ENCODE results near the gene PYGB.
A peak's percentile ranks its signal among the peaks of the same experiment; 100 is the strongest.

The PYGB gene

DNA sequence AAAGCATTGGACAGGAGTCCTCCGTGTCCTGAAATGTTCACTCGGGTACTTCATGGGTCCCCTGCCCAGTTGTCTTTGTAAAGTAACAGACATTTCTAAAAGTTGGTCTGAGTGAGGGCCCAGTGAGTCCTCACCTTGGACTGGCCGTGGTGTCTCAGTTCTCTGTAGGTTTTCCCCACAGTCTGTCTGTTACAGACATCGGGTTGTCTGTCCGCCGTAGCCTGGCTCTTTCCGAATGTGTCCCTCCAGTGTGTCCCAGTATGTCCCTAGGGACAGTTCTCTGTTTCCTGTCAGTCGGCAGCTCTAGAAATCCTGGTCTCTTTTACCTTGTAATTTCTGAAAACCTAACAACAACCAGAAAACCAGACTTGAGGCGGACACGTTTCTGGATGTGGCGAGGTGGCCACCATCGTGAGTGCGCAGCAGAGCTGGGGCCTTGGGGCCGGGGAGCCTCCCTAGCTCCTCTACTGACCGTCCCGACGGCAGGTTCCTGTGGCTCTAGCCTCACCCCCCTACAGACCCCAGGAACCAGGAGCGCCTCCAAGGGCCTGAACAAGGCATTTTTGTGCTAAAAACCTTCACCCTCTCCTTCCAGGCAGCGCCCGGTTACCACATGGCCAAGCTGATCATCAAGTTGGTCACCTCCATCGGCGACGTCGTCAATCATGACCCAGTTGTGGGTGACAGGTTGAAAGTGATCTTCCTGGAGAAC lies 42.2 kb downstream of the PYGB start:
- Mint-ChIP-seq H3K9me3 (no peaks in the 10 kb centered on the region), H3K4me1 (peaks cover 7% of the 10 kb centered on the region), H3K4me3 (no peak overlapping the region), H3K27me3 (no peaks in the 10 kb centered on the region), H3K36me3 (peaks cover 22% of the 10 kb centered on the region), H3K27ac (no peak overlapping the region)
- DNase-seq (ENCODE audit: low spot score in 2 of 2): no peak
- no peak for ATAC-seq (ENCODE audit: low read depth)

DNA sequence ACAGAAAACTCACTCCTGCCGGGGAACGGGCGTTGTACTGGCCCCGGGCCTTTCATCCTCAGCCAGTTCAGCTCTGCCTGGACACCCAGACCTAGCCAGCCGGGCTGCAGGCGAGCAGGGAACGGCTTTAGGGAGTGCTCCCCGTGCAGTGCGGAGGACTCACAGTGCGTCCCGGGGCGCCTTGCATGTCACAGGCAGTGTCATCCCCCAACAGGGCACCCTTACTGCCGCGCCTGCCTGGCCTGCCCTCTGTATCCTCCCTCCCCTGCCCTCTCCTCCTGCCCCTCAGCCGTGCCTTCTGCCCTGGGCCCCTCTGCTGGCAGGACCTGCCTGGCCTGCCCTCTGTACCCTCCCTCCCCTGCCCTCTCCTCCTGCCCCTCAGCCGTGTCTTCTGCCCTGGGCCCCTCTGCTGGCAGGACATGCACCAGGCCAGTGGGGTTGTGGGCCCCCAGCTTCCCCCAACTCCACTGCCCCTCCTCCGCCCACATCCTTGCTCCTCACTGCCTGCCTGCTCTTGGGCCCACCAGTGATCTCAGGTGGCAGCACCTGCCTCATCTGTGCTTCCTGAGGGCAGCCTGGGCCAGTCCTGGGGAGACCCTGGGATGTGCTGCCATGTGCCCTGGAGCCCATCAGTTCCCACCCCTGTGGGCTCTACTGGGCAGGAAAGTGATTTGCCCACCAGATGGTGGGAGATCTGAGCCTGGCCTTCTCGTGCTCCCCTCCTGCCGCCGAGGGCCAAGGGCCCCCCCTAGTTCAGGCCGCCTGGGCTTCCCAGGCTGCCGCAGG lies 43.0 kb downstream of the PYGB start:
- Mint-ChIP-seq H3K4me1 (peaks cover 7% of the 10 kb centered on the region), H3K4me3 (no peak overlapping the region), H3K27me3 (no peaks in the 10 kb centered on the region), H3K27ac (no peak overlapping the region), H3K9me3 (no peaks in the 10 kb centered on the region), H3K36me3 (peaks cover 14% of the 10 kb centered on the region)
- DNase-seq (ENCODE audit: low spot score in 2 of 2) (no peak), ATAC-seq (ENCODE audit: low read depth) (no peak)

DNA sequence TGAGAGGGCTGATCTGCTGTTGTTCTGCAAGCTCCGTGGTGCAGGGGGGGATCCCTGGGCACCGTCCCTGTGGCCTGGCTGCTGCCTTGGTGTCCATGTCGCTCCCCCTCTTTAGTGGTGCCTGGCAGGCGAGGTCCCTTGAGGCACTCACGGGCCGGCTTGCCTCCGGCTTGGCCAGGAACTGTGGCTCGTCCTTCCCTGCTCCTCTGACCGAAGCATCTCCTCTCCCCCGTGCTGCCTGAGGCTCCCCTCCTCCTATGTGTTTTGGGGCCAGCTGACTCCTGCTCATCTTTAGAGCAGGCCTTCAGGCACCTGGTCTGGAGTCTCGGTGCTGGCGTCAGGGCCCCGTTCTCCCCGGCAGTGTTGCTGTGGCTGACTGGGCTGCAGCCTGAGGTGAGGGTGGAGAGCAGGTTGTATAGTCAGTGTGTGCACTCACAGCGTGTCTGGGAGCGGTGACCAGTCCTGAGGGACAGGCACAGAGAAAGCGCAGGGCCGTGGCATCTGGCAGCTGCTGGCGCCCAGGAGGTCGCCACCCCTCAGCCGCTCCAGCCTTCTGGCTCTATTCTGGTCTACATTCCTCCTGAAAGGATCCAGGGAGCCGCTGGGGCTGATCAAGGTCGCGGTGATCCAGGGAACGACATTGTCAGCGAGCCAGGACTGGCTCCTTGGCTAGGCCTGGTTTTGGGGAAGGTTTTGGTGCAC lies 43.7 kb downstream of the PYGB start:
- H3K4me3 Mint-ChIP-seq: no peak overlapping the region
- H3K4me1 Mint-ChIP-seq: peaks cover 7% of the 10 kb centered on the region
- no peaks in the 10 kb centered on the region for H3K27me3 Mint-ChIP-seq
- H3K9me3 Mint-ChIP-seq: no peaks in the 10 kb centered on the region
- no peak for DNase-seq (ENCODE audit: low spot score in 2 of 2)
- ATAC-seq (ENCODE audit: low read depth): no peak
- peaks cover 9% of the 10 kb centered on the region for H3K36me3 Mint-ChIP-seq
- no peak overlapping the region for H3K27ac Mint-ChIP-seq

DNA sequence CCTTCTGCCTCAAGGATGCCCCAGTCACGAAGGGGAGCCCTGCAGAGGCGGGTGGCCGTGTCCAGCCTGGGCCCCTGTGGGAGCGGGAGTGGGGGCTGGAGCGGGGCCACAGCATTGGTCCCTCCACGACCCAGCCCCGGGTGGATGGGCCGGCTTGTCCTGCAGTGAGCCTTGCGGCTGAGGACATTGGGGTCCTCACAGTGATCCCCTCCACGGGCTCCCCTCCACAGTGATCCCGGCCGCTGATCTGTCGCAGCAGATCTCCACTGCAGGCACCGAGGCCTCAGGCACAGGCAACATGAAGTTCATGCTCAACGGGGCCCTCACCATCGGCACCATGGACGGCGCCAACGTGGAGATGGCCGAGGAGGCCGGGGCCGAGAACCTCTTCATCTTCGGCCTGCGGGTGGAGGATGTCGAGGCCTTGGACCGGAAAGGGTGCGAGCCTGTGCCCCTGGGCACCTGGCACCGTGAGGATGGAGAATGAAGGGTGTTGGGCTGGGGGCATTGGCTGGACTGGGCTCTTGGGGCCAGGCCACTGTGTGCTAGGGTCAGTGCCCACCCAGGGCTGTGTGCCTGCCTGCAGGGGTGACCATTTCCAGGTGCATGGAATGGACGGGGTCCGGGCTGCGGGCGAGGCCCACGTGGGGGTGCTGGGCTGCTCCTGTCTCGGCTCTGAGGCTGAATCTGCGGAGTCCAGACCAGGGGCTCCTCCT lies 44.4 kb downstream of the PYGB start:
- Mint-ChIP-seq H3K27ac (peak overlapping the region; percentile 63), H3K4me3 (no peak overlapping the region), H3K4me1 (peaks cover 7% of the 10 kb centered on the region), H3K27me3 (no peaks in the 10 kb centered on the region), H3K36me3 (peaks cover 4% of the 10 kb centered on the region), H3K9me3 (no peaks in the 10 kb centered on the region)
- DNase-seq (ENCODE audit: low spot score in 2 of 2) (no peak), ATAC-seq (ENCODE audit: low read depth) (no peak)

DNA sequence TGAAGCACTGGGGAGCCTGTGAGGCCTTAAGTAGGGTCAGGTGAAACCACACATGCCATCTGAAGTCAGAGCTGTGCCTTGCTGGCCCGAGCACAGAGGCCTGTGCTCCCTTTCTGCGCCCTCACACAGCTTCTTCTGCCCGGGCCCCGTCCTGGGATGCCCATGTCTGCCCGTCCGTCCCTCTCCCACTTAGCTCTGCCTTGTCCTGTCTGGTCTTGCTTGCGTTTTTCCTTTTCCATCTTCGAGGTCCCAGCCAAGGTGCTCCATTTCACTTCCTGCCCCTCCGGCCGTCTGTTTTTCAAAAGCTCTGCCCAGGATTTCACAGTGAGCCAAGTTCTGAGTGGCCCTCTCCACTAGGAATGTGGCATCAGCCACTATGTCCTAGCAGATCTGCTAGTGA lies 45.6 kb downstream of the PYGB start:
- no peak for DNase-seq (ENCODE audit: low spot score in 2 of 2)
- Mint-ChIP-seq H3K36me3 (peaks cover 4% of the 10 kb centered on the region), H3K9me3 (no peaks in the 10 kb centered on the region), H3K27me3 (no peaks in the 10 kb centered on the region), H3K4me1 (peaks cover 7% of the 10 kb centered on the region), H3K27ac (no peak overlapping the region), H3K4me3 (no peak overlapping the region)
- no peak for ATAC-seq (ENCODE audit: low read depth)

DNA sequence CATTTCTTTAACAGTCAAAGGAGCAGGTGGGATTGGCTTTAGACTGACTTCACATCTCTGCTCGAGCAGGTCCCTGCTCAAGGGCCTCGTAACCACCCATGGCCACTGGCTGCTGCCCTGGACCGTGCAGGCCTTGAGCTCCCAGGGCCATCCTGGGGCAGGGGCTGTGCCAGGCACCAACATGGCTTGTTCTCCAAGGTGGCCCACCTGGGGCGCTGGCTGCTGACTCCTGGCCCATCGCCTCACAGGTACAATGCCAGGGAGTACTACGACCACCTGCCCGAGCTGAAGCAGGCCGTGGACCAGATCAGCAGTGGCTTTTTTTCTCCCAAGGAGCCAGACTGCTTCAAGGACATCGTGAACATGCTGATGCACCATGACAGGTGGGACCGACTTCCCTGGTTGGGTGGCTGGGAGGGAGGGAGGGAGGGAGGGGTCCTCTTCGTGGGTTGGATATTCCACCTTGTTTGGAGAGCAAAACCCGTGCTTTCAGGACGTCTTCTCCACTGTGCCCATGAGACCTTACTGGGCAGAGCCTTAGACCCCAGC lies 46.1 kb downstream of the PYGB start:
- no peaks in the 10 kb centered on the region for H3K27me3 Mint-ChIP-seq

DNA sequence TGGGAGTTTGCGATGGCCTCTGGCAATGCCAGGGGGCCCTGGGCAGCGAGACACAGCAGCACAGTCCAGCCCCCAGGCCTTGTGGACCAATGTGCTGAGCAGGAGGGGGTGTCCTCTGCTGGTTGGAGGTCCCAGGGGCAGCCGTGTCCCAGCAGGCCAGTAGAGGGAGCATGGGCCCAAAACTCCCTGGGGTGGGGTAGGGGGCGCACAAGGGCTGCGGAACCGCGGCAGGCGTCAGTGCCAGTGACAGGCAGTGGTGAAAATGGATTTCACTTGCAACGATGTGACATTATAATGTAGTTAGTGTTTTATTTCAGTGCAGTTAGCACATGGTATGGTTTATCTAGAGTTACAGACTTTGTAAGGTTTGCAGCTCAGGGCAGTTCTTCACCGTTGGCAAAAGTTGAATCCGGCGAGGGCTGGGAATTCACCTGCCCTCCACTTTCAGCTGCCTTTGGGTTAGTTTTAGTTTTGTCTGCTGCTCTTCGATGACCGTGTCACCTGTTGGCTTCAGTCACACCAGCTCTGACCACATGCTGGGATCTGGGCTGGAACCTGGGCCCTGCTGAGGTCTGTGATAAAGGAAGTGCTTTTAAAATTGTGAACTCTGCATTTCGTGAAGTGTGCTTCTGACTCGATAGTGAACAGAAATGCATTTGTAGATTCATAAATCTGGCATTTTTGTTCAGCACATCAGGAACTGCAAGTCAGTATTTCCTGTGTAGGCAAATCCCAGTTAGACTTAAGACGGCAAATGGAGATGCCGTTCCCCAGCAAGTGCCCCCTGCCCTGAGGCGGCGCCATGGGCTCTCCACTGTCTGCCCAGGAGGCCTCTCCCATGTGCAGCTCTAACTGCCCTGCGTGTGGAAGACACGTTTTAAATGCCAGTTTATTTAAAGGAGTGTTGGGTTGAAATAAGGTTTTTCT lies 46.8 kb downstream of the PYGB start:
- H3K36me3 Mint-ChIP-seq: peaks cover 4% of the 10 kb centered on the region
- no peaks in the 10 kb centered on the region for H3K9me3 Mint-ChIP-seq
- DNase-seq (ENCODE audit: low spot score in 2 of 2) (peak; percentile 41 to 52), ATAC-seq (ENCODE audit: low read depth) (peak; percentile 89)
- peaks cover 4% of the 10 kb centered on the region for H3K4me1 Mint-ChIP-seq
- no peaks in the 10 kb centered on the region for H3K27me3 Mint-ChIP-seq
- H3K27ac Mint-ChIP-seq: no peak overlapping the region
- no peak overlapping the region for H3K4me3 Mint-ChIP-seq

More for the DNA sequence above, 46.1 kb downstream of the PYGB start:
- Mint-ChIP-seq H3K4me3 (no peak overlapping the region), H3K27ac (no peak overlapping the region), H3K36me3 (peaks cover 4% of the 10 kb centered on the region), H3K4me1 (peaks cover 4% of the 10 kb centered on the region), H3K9me3 (no peaks in the 10 kb centered on the region)
- no peak for DNase-seq (ENCODE audit: low spot score in 2 of 2)
- no peak for ATAC-seq (ENCODE audit: low read depth)

DNA sequence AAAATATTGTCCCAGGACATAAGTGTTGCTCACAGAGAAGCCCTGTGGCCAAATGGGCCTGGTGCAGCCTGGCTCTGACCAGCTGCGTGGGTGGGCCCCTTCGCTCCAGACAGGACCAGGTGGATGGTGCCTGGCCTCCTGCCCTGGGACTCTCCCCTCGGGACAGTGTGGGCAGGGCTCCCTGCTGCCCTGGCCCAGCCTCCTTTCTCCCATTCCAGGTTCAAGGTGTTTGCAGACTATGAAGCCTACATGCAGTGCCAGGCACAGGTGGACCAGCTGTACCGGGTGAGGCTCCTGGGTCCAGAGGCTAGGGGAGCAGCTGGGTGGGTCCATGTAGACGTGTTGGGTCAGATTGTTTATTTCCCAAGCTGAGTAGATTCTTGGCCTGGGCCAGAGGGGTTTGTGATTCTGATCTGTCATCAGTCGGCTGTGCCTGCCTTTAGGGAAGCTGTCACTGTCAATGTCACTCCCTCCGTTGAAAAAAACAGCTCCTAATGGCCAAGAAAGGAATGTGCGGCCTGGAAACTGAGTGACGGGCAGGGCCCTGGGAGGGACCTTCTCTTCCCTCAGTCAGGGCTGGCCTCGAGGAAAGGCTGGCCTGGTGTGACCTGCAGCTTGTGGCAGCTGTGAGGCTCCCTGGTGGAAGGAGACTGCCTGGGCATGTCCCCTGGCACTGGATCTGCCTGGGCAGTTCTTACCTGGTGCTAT lies 47.7 kb downstream of the PYGB start:
- Mint-ChIP-seq H3K4me1 (peaks cover 4% of the 10 kb centered on the region), H3K27ac (no peak overlapping the region), H3K4me3 (no peak overlapping the region), H3K9me3 (no peaks in the 10 kb centered on the region), H3K36me3 (peaks cover 4% of the 10 kb centered on the region), H3K27me3 (no peaks in the 10 kb centered on the region)
- ATAC-seq (ENCODE audit: low read depth) (no peak), DNase-seq (ENCODE audit: low spot score in 2 of 2) (no peak)

DNA sequence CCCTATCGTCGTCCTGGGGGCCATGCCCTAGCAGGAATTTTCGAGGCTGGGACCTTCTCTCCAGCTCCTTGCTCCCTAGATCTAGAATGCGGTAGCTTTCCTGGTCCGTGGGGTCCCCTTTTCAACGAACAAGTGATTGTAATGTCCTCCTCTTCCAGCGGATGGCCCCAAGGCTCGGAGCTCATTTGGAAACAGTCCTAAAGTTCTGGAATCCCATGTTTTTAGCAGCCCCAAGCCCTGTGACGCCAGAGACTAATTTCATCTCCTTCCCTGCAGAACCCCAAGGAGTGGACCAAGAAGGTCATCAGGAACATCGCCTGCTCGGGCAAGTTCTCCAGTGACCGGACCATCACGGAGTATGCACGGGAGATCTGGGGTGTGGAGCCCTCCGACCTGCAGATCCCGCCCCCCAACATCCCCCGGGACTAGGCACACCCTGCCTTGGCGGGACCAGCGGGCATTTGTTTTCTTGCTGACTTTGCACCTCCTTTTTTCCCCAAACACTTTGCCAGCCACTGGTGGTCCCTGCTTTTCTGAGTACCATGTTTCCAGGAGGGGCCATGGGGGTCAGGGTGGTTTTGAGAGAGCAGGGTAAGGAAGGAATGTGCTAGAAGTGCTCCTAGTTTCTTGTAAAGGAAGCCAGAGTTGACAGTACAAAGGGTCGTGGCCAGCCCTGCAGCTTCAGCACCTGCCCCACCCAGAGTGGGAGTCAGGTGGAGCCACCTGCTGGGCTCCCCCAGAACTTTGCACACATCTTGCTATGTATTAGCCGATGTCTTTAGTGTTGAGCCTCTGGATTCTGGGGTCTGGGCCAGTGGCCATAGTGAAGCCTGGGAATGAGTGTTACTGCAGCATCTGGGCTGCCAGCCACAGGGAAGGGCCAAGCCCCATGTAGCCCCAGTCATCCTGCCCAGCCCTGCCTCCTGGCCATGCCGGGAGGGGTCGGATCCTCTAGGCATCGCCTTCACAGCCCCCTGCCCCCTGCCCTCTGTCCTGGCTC lies 48.5 kb downstream of the PYGB start:
- Mint-ChIP-seq H3K36me3 (peaks cover 2% of the 10 kb centered on the region), H3K27ac (no peak overlapping the region)
- ATAC-seq (ENCODE audit: low read depth): no peak

DNA sequence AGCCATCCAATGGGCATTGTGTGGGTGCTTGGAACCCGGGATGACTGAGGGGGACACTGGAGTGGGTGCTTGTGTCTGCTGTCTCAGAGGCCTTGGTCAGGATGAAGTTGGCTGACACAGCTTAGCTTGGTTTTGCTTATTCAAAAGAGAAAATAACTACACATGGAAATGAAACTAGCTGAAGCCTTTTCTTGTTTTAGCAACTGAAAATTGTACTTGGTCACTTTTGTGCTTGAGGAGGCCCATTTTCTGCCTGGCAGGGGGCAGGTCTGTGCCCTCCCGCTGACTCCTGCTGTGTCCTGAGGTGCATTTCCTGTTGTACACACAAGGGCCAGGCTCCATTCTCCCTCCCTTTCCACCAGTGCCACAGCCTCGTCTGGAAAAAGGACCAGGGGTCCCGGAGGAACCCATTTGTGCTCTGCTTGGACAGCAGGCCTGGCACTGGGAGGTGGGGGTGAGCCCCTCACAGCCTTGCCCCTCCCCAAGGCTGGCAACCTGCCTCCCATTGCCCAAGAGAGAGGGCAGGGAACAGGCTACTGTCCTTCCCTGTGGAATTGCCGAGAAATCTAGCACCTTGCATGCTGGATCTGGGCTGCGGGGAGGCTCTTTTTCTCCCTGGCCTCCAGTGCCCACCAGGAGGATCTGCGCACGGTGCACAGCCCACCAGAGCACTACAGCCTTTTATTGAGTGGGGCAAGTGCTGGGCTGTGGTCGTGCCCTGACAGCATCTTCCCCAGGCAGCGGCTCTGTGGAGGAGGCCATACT lies 49.4 kb downstream of the PYGB start:
- Mint-ChIP-seq H3K27ac (no peak overlapping the region), H3K4me3 (no peak overlapping the region), H3K4me1 (peaks cover 4% of the 10 kb centered on the region), H3K36me3 (peaks cover 2% of the 10 kb centered on the region), H3K9me3 (no peaks in the 10 kb centered on the region), H3K27me3 (no peaks in the 10 kb centered on the region)
- ATAC-seq (ENCODE audit: low read depth): no peak
- DNase-seq (ENCODE audit: low spot score in 2 of 2): no peak

More for the DNA sequence above, 48.5 kb downstream of the PYGB start:
- DNase-seq (ENCODE audit: low spot score in 2 of 2): no peak
- no peaks in the 10 kb centered on the region for H3K27me3 Mint-ChIP-seq
- H3K9me3 Mint-ChIP-seq: no peaks in the 10 kb centered on the region
- peaks cover 4% of the 10 kb centered on the region for H3K4me1 Mint-ChIP-seq
- no peak overlapping the region for H3K4me3 Mint-ChIP-seq

DNA sequence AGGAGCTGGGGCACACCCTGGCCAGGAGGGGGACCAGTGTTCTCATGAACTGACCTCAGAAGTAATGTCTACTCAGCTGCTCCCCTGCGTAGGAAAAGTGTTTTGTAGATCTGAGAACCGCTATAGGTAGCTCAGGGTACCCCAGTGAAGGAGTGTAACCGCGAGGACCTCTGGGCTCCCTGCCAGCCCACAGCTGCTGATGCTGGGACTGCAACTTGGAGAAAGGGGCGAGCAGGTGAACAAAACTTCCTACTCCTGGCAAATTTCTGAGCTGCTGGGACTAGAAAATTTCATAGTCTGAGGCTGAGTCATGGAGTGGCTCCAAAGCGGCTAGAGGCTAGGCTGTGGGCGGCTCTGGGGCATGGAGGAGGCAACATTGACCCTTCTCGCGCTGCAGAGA lies 51.9 kb downstream of the PYGB start:
- H3K36me3 Mint-ChIP-seq: no peaks in the 10 kb centered on the region
- no peaks in the 10 kb centered on the region for H3K27me3 Mint-ChIP-seq
- DNase-seq (ENCODE audit: low spot score in 2 of 2) (no peak), ATAC-seq (ENCODE audit: low read depth) (no peak)
- no peaks in the 10 kb centered on the region for H3K4me1 Mint-ChIP-seq
- H3K4me3 Mint-ChIP-seq: no peak overlapping the region
- no peaks in the 10 kb centered on the region for H3K9me3 Mint-ChIP-seq
- H3K27ac Mint-ChIP-seq: no peak overlapping the region
